ENCODE results near the gene ENO4.

The ENO4 gene

DNA sequence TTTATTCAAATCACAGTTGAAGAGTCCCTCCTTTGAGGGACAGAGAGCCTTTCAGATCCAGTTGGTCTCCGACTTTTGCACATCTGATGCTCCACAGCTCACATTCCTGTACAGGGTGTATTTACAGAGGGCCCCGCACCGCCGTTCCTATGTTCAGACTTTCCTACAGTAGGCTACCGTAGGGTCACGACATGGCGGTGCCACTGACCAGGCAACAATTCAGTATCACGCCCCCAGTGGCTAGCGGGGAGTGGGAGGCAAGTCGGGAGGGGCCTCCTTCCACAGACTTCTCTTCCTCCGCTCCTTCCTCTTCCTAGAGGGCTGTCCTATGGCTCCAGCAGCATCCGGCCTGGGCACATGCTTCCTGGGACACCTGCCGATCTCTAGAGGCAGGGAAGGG, 40.6 kb upstream of the ENO4 start:
- TF ChIP-seq, protein P1, sequence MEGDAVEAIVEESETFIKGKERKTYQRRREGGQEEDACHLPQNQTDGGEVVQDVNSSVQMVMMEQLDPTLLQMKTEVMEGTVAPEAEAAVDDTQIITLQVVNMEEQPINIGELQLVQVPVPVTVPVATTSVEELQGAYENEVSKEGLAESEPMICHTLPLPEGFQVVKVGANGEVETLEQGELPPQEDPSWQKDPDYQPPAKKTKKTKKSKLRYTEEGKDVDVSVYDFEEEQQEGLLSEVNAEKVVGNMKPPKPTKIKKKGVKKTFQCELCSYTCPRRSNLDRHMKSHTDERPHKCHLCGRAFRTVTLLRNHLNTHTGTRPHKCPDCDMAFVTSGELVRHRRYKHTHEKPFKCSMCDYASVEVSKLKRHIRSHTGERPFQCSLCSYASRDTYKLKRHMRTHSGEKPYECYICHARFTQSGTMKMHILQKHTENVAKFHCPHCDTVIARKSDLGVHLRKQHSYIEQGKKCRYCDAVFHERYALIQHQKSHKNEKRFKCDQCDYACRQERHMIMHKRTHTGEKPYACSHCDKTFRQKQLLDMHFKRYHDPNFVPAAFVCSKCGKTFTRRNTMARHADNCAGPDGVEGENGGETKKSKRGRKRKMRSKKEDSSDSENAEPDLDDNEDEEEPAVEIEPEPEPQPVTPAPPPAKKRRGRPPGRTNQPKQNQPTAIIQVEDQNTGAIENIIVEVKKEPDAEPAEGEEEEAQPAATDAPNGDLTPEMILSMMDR (IDR thresholded peaks at IDR 0.05; ENCODE audit: low read depth, low read length), result no peak
- H3K4me3 ChIP-seq (replicated peaks in 1 of 2; ENCODE audit: low read depth in 2 of 2, low read length in 2 of 2), result no peak overlapping the region
- DNase-seq (ENCODE audit: low read depth in 2 of 2), result no peak

DNA sequence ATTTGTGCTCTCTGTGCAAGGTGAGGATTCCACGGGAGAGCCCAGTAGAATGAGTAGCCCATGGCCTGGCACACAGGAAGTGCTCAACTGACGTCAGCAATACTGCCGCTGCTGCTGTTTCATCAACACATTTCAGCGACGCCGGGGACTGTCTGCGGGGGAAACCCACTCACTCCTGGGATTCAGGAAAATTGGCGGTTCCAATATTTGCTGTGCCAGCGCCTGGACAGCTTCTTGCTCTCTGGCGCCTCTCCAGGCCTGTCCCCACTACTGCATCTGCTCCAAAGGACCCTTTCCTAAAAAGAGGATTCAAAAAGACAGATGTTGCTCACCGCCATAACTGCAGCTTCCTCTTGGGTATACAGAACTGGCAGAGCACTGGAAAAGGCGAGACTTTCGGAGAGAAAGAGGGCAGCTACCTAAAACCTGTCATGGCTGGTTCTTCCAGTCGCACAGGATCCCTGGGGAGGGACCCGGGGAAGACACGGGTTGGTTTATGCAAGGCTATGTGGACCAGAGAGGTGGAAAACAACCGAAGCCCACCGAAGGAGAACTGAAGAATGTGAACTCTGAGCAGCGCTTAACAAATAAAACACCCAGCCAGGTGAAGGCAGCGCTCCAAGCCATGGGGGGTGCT, 39.7 kb upstream of the ENO4 start:
- TF ChIP-seq, protein P1 (IDR thresholded peaks at IDR 0.05; ENCODE audit: low read depth, low read length), result peak; percentile 51
- no peak for DNase-seq (ENCODE audit: low read depth in 2 of 2)
- no peak overlapping the region for H3K4me3 ChIP-seq (replicated peaks in 1 of 2; ENCODE audit: low read depth in 2 of 2, low read length in 2 of 2)

DNA sequence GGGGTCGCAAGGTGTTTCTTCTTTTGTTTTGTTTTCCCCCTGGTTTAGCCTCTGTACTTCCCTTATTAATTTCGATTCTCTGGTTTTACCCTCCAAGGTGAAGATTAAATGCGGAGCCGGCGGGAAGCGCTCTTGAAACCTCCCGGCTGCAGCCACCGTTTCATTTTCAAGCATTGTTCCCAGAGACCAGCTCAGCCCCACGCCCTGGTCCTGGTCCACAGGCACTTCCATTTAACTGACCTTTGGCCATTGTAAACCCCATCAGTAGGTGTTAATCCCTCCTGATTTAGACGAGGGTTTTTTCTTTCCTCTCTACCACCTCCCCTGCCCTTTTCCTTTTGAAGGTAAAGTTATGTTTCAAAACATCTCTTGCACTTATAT, 39.2 kb upstream of the ENO4 start:
- TF ChIP-seq, protein P1 (IDR thresholded peaks at IDR 0.05; ENCODE audit: low read depth, low read length), result no peak
- no peak for DNase-seq (ENCODE audit: low read depth in 2 of 2)
- H3K4me3 ChIP-seq (replicated peaks in 1 of 2; ENCODE audit: low read depth in 2 of 2, low read length in 2 of 2), result no peak overlapping the region

DNA sequence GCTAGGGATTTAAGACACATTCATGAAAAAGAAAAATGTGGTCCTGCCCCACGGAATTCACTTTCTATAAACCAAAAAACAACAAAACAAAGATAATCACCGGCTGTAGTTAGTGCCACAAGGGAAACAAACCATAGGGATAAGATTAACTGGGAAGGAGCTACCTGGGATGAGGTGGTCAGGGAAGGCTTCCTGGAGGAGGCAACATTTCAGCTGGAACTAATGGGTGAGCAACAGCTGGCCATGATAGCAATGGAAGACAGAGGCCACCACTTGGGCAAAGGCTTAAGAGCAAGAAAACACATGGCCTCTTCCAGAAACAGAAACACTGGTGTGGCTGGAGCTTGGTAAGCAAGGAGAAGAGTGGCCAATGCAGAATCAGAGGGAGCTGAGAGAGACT, 38.4 kb upstream of the ENO4 start:
- H3K4me3 ChIP-seq (replicated peaks in 1 of 2; ENCODE audit: low read depth in 2 of 2, low read length in 2 of 2), result no peak overlapping the region
- no peak for DNase-seq (ENCODE audit: low read depth in 2 of 2)
- TF ChIP-seq, protein P1 (IDR thresholded peaks at IDR 0.05; ENCODE audit: low read depth, low read length), result no peak

DNA sequence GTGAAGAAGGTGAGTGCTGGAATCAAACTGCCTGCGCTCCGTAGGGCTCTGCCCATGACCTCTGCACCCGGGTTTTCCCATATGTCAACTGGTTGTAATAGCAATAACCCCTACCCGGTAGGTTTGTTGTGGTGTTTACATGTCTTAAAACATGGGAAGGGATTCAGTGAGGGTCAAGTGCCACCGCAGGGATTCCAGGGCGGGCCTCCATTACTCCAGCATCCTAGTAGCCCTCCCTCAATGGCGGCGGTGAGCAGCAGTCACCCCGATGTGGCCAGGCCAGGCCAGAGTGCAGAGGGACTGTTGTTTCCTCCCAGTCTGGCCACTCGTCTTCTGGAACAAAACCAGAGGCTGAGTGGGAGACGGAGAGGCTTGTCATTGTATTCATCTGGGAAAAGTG, 37.6 kb upstream of the ENO4 start:
- no peak for DNase-seq (ENCODE audit: low read depth in 2 of 2)
- TF ChIP-seq, protein P1 (IDR thresholded peaks at IDR 0.05; ENCODE audit: low read depth, low read length), result no peak
- no peak overlapping the region for H3K4me3 ChIP-seq (replicated peaks in 1 of 2; ENCODE audit: low read depth in 2 of 2, low read length in 2 of 2)

DNA sequence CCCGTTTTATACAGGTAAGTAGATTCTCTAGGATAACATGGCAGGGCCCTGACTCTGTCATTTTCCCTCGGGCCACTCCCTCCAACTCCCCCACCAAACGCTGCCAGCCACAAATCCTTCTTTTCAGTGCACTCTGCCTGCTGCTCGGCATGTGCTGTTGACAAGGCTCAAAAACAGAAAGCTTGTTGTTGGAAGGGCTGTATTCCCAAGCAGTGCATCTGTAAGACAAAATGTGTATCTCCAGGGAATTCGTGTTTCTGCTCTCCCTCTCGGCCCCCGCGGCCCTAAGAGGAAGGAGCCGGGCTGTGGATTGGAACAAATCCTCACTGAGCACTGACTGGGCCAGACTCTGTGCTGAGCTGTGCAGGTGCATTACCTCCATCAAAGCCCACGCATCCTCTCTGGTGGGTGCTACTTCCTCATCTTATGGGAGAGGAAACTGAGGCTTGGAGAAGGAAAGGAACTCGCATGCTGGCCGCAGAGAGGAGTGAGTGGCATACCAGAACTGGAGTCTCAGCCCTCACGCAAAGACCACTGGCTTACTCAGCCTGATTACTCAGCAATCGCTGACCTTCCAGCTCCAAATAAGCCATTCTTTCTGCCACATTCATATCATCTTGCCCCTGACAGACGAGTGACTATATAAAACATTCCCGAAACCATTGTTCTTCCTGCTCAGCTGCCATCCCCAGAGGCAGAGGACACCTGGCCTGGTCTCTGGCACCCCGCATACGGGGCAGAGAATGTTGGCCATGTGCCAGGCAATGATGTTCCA, 33.5 kb upstream of the ENO4 start:
- DNase-seq (ENCODE audit: low read depth in 2 of 2), result peak in 1 of 2 donors; percentile 9
- TF ChIP-seq, protein P1 (IDR thresholded peaks at IDR 0.05; ENCODE audit: low read depth, low read length), result no peak
- no peak overlapping the region for H3K4me3 ChIP-seq (replicated peaks in 1 of 2; ENCODE audit: low read depth in 2 of 2, low read length in 2 of 2)

Data from cardiac fibroblast (primary cell).